Liver (tissue), 3 donors: ENCODE results near the gene CATSPERZ.
A peak's percentile ranks its signal among the peaks of the same experiment; 100 is the strongest.

Experiments used
- ATF3 ChIP-seq: IDR thresholded peaks from 2 replicates; pipeline ENCODE4 v1.6.1; 2016; ENCODE audit warnings: antibody characterized with exemption
- CTCF ChIP-seq: fragments of 150-350 bp; IDR thresholded peaks from 2 replicates; pipeline ENCODE4 v1.5.1; 2017; ENCODE audit warnings: improper control_type of control experiment, low read depth, low read length; ENCODE audit not compliant: missing input control
- HNF4G ChIP-seq: IDR thresholded peaks from 2 replicates; pipeline ENCODE4 v1.6.1; 2016; ENCODE audit warnings: antibody characterized with exemption
- JUND ChIP-seq, 2 donors: IDR thresholded peaks; 2 replicates each; pipeline ENCODE4 v1.6.1; 2016; ENCODE audit warnings: antibody characterized with exemption in 2 of 2
- MAX ChIP-seq: IDR thresholded peaks from 2 replicates; pipeline ENCODE4 v1.6.1; 2016; ENCODE audit warnings: antibody characterized with exemption
- RAD21 ChIP-seq, 2 donors: IDR thresholded peaks; 2 replicates each; pipeline ENCODE4 v1.6.1; 2016; ENCODE audit warnings: antibody characterized with exemption in 2 of 2, mild to moderate bottlenecking in 2 of 2
- REST ChIP-seq: IDR thresholded peaks from 2 replicates; pipeline ENCODE4 v1.6.1; 2016; ENCODE audit warnings: antibody characterized with exemption, mild to moderate bottlenecking
- SP1 ChIP-seq: IDR thresholded peaks from 2 replicates; pipeline ENCODE4 v1.6.1; 2018; ENCODE audit warnings: antibody characterized with exemption, mild to moderate bottlenecking
- TAF1 ChIP-seq: conservative IDR thresholded peaks from 2 replicates; pipeline ENCODE4 v1.6.1; 2016; ENCODE audit warnings: antibody characterized with exemption, mild to moderate bottlenecking
- donor health status: healthy.
- donor health status: healthy.

GRCh38 chr11:64306876-64307622 lies 6.9 kb downstream of the CATSPERZ start:
- TF ChIP-seq REST = no peak
- no peak for TF ChIP-seq CTCF
- peak; percentile 78 for TF ChIP-seq HNF4G
- TF ChIP-seq JUND (IDR thresholded peaks at IDR 0.05) = peak in 1 of 2 donors; percentile 28
- peak; percentile 64 for TF ChIP-seq SP1
- peak; percentile 48 for TF ChIP-seq MAX
- peak in 1 of 2 donors; percentile 31 for TF ChIP-seq RAD21 (IDR thresholded peaks at IDR 0.05)
- no peak for TF ChIP-seq TAF1
- TF ChIP-seq ATF3 = no peak
